AG20443 (cell line): Measurements from ENCODE around the gene SEC16A.

Experiments used
- DNase-seq: peaks from one replicate; pipeline ENCODE4 v3.0.0; 2012; ENCODE audit warnings: low spot score, mixed read lengths

Gene SEC16A, protein sequence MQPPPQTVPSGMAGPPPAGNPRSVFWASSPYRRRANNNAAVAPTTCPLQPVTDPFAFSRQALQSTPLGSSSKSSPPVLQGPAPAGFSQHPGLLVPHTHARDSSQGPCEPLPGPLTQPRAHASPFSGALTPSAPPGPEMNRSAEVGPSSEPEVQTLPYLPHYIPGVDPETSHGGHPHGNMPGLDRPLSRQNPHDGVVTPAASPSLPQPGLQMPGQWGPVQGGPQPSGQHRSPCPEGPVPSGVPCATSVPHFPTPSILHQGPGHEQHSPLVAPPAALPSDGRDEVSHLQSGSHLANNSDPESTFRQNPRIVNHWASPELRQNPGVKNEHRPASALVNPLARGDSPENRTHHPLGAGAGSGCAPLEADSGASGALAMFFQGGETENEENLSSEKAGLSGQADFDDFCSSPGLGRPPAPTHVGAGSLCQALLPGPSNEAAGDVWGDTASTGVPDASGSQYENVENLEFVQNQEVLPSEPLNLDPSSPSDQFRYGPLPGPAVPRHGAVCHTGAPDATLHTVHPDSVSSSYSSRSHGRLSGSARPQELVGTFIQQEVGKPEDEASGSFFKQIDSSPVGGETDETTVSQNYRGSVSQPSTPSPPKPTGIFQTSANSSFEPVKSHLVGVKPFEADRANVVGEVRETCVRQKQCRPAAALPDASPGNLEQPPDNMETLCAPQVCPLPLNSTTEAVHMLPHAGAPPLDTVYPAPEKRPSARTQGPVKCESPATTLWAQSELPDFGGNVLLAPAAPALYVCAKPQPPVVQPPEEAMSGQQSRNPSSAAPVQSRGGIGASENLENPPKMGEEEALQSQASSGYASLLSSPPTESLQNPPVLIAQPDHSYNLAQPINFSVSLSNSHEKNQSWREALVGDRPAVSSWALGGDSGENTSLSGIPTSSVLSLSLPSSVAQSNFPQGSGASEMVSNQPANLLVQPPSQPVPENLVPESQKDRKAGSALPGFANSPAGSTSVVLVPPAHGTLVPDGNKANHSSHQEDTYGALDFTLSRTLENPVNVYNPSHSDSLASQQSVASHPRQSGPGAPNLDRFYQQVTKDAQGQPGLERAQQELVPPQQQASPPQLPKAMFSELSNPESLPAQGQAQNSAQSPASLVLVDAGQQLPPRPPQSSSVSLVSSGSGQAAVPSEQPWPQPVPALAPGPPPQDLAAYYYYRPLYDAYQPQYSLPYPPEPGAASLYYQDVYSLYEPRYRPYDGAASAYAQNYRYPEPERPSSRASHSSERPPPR (N-terminal part only)

DNA sequence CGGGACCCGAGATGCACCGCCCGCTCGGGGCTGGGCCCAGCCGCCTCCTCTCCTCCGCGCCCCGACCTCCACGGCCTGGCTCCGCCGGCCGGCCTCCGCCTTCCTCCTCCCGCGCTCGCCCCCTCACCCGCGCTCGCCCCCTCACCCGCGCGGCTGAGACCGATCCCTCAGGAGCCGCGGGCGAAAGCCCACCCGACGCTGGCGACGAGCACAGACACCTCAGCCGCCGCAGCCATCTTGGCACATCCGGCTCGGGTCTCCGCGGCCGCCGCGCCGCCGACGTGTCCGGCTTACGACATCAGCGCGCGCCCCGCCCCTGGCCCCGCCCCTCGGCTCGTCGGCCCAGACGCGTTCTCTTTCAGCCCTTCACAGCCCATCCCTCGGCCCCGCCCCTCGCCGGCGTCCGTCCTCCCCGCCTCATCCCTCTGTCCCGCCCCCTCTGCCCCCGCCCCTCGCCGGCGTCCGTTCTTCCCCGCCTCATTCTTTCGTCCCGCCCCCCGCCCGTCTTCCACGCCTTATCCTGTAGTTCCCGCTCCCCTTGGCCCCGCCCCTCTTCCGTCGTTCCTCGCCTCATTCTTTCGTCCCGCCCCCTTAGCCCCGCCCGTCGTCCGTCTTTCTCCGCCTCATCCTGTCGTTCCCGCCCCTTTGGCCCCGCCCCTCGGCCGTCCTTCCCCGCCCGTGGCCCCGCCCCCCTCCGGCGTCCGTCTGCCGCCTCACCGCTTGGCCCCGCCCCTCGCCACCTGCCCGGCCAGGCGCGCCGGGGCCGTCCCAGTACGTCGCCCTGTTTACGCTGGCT, at the start of gene SEC16A:
TSS of gene SEC16A (minus strand) at position 248 of the 796 bp plus-strand sequence. CDS start 5,425 bp downstream, outside the sequence.
- peak; percentile 97 for DNase-seq

DNA sequence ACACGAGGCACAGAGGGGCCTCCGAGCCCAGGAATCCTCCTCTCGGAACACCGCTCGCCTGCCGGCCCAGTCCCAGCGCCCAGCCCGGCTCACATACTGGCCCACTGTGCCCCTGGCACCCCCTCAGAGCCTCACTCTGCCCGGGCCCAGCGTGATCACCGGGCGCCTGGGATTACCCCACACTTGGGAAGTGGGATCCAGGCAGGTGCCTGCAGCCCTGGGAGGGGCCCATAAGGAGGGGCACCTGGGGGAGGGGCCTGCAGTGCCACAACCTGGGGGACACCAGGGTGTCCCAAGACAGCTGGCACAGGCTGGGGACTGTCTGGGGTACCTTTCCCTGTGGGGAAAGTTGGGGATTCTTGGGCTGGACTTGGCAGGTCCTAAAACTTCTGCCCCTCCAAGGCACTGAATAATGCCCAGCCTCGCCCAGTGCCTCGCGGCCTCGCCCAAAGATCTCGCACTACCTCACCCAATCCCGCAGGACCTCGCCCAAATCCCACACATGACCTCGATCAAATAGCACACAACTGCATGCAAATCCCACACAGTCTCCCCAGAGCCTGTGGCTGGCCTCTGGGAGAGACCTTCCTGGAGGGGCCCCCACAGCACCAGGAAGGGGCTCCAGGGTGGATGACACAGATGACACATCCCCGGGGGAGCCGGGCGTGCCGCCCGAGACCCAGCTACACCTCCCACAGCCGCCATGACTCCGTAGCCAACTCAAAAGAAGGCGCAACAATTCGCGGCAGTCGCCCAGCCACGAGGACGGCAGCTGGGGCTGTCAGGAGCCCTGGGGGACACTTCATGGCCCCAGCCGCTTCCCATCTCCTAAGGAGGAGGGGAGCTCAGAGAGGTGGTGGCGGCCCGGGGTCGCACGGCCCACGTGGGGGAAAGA, 49.3 kb upstream of the SEC16A start:
- no peak for DNase-seq

DNA sequence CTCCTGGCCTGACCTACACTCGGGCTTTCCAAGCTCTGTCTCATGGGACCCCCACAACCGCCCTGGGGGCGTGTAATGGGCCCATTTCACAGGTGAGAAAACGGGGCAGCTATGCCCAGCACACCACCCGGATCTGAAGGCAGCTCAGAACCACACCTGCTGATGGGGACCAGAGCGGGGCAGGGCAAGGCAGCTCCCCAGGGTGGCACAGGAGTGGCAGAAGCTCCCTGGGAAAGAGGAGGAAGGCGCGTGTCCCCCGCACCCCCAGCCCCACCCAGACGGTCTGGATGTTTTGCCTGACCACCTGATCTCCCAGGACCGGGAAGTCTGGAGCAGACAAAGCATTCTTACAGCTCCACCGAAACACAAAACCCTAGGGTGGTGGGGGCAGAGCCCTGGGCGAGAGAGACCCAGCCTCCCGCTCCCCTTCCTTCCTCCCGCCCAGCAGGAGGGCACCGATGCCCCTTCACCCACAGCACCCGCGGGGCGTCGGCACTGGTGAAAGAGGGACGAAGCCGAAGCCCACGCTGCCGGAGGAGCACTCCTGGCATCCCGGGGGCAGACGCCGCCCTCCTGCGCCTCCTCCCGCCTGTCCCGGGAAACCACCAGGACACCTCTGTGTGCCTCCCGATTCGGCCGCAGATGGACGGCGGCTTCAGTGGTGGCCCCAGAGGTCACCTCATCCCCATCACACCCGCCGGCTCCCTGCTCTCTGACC, 48.5 kb upstream of the SEC16A start:
- DNase-seq = no peak

DNA sequence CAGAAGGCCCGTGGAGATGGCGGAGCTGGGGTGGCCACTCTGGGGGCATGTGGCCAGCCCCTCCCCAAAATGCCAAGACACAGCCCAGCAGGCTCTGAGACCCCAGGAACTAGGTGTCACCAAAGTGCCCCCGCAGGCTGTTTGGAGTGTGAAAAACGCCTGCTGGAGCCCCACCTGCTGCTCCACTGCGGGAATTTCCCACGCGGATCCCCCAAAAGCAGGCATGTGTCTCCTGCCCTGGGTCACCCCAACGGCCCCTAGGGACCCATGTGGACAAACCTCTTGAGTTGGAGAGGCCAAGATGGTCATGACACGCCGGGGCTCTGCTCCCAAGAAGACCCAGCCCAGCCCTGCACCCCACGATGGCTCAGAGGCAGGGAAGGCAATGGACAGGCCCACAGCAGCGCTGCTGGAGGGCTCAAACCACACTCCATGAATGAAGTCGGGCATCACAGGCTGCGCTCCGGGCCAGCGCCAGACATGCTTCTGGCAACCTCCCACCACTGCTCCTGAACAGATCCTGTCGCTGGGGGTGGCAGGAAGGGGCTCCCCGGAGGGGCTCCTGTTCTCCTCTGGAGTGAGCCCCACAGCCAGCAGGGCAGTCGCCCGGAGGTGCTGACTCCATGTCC, 47.7 kb upstream of the SEC16A start:
- no peak for DNase-seq

DNA sequence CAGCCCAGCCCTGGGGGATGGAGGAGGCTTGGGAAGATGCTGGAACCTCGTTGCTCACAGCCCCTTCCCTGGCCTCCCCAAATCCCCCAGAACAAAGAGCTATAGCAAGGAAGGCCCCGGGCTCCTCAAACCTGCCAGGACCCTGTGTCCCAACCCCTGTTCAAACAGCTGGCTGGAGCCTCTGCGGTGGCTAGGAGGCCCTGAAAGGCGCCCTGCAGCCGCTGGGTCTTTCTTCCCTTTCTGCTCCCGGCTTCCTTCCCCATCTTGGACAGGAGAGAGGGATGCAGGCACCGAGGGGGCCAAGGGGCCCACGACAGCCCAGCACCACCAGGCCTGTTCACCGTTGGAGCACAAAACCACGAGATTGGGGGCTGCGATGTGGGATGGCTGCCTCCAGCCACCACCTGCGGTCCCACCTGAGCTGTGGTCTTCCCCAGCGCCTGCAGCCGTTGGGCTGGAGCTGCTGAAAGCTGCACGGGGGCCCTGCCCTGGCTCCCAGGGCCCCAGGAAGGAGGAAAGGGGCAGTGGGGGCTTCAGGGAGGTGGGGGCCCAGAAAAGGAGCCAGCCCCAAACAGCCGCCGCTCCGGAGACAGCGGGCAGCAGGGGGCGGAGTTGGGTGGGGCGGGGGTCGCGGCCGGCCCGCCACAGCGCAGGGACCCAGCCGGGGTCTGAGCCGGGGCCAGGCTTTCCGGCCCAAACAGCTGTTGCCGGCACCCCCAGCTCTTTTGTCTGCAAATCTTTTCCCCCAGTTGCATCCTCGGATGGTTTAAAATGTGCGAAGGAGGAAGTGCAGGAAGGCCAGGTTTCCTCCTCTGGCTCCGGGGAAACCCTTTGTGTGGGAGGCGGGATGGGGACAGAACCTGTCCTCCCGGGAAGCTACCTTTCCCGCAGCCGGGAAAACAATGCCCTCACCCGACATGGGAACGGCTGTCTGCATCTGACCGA, 46.9 kb upstream of the SEC16A start:
- no peak for DNase-seq

DNA sequence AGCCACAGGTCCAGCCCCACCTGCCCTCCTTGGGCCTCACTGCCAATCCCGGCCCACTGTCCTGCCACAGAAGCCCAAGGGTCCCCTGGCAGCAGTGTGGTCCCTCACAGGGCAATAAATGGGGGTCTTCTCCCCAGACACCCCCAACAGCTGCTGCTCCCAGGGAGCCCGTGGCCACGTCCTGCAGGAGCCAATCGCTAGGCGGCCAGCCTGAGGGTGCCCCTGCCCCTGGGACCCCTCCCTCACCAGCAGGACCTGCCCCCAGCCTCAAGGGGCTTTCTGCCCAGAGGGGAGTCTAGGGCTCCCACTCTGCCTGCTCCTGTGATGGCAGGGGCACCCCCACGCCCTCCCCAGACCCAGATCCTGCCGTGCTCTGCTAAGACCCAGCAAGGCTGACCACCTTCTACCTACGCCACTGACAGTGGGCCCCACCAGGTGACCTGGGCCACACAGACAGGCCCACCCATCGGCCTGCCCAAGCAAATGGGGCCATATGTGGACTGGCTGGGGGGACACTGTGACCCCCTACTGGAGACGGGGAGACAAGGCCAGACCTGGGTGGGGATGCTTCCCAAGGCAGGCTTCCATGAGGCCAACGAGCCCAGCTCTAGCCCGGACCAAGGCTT, 46.0 kb upstream of the SEC16A start:
- no peak for DNase-seq

DNA sequence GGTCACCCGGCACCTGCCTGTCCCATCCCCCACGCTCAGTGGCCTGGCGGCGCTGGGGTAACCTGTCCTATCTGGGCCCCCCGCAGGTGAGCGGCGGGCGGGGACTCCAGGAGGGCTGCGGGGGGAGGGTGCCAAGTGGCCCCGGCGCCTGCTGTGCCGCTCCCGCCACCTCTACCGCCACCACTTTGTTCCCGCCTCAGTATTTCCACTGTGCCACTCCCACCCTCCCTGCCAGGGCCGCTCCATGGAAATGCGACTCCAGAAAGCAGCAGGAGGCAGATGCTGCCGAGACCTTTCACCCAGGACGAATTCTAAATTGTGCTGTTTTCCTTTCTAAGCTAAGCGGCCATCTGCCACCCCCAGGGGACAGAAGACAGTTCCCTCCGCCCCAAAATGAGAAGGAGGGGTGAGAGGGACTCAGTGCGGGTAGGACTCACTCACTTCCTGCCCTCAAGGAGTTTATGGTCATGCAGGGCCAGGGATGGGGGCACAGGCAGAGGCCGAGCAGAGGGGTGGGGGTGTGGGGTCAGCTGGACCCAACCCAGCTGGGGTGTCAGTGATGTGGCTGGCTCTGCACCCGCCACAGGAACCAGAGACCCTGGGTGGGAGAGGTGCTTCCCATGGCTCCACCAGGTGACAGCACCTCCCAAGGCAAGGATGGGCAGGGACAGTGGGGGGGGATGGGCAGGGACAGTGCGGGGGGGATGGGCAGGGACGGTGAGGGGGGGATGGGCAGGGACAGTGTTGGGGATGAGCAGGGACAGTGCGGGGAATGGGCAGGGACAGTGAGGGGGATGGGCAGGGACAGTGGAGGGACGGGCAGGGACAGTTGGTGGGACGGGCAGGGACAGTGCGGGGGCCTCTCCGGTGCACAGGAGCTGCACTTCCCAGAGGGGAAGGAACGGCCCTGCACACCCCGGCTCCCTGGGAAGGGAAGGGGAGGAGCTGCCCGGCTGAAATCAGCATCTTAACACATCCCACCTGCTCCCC, 45.2 kb upstream of the SEC16A start:
- DNase-seq = peak; percentile 77

DNA sequence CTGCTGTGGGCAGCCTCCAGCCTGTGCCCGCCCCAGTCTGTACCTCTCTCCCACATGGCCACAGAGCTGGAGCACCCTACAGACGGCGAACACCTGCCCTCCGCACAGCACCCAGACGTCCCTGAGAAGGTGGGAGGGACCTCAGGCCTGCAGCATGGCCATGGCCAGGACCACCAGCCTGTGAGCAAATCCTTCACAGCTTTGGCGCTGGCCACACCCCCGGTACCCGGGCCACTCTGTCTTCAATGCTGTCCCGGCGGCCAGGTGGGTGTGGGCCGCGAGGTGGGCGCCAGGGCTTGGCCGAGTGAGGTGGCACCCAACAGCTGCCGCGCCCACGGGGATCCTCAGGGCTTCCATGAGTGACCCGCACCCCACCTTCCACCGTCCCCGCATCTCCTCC, 44.3 kb upstream of the SEC16A start:
- no peak for DNase-seq

DNA sequence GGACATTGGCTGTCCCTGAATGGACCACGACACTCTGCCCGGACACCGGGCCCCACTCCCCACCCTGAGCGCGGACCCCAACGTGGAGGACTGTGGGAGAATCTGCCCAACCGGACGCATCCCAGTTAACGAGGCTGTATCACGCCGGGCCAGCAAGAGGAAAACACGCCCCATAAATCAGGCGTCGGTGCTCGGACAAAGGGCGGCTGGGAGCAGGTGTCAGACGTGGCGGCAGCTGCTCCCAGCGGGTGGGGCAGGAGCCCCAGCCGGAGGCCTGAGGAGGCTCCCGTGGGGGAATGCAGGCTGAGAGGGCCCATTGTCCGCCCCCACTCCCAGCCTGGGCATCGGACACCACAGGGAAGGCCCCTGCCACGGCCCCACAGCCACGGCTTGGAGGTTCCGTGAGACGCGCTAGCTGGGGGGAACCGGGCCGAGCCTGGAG, 43.8 kb upstream of the SEC16A start:
- no peak for DNase-seq

DNA sequence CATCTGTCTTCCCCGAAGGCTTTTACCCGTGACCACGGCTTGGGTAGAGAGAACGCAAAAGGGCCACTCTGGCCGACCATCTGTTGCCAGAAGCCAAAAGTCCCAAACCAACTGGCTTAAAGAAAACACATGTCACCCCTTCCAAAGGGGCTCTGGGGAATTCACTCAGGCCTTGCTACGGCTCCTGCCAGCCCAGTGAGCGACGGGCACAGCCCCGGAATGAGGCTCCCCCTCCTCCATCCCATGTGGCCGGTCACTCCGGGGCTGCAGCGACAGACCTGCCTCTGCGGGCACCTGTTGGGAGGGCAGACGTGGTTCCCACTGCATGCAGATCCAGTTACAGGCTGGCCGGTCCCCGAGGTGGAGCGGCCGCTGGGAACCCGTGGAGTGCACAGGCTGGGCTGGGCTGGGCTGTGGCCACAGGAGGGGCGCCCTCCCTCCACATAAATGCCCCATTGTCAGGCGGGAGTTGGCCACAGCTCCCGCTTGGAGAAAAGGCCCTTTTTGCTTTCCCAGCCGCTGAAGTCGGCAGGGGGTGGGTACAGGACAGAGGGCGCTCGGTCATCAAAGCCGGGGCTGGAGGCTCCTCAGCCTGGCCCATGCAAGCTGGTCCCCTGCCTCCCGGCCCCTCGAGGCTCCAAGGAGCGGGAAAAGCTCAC, 43.1 kb upstream of the SEC16A start:
- no peak for DNase-seq

DNA sequence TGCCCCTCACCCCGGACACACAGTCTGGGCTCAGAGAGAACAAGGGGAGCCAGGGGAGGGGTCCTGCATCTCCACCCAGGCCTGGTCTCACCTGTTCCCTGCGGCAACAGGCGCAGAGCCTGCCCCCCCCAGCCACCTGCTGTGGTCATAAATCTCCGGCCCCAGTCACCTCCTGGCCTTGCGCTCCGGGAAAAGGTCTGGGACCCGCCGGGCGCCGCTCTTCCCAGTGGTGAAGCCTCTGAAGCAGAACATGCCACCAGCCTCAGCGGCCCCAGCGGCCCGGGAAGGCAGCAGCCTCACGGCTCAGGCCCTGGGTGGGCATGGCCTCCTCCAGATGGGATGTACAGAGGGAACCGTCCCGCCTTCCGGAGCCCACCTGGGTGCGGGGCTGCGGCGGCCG, 42.4 kb upstream of the SEC16A start:
- no peak for DNase-seq

DNA sequence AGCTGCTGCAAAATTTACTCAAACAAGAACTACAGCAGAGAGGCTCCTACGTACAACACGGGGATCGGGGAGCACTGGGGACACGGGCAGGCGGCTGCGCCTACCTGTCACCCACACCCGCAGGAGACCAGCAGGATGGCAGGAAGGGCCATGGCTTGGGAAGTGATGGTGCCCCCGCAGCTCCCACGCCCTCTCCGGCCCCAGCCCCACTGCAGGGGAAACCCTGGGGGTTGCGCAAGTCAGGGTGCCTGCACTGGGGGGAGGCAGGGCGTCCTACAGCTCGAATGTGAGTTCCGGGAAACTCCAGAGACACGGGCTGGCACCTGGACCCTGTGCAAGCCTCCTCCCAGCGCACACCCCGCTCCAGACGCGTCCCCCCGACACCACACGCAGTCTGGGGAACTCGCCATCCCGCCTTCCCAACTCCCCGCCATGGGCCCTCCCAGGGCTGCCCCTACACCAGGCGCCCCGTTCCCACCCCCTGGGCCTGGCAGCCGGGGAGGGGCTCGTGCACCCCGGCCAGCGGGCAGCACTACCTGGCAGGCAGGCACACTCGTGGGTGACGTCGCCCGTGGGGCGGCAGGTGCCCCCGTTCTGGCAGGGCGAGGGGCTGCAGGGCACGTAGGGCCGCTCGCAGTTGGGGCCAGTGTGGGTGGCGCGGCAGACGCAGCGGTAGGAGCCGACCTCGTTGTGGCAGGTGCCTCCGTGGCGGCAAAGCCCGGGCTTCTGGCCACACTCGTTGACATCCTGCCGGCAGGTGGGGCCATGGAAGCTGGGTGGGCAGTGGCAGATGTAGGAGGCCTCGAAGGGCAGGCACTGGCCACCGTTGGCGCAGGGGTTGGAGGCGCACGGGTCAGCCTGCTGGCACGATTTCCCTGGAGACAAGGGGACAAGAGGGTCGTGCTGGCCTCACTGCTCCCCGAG, 39.7 kb upstream of the SEC16A start:
- no peak for DNase-seq

DNA sequence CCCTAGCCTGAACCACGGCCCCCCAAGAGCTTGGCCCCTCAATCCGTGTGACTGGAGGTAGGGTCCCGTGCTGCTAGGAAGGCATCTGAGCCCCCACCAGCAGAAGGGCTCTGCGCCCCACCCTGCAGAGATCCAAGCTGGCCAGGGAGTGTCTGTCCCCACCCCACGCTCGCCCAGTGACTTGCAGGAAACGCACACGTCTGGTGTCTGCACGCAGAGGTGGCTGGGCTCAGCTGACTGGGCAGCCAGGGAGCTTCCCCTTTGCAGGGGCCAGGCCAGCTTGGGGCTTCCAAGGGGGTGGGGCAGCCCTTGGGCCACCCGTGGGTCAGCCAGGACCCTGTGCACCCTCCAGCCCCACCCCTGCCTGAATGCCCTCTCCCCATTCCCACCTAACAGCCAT, 38.7 kb upstream of the SEC16A start:
- no peak for DNase-seq

DNA sequence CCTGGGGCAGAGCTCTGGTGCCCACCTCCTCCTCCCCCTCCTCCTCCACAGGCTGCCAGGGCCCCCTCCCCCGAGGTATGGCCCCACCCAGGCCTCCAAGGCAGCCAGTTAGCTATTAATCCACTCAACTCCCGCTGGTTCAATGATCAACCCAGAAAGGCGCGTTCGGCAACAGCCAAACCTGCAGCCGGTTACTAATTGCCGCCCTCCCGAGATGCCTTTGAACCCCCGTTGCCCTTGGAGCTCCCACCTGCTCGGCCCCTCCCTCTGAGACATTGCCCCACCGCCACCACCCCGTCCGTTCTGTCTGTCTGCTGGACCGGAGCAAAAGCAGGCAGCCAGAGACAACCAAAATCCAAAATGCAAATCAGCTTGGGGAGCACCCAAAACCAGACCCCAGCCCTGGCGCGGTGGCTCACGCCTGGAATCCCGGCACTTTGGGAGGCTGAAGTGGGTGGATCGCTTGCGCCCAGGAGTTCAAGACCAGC, 37.3 kb upstream of the SEC16A start:
- no peak for DNase-seq
